Mucosa of descending colon (tissue), 3 donors: ENCODE measurements around the gene NAT14. TPM values are rescaled to one million over a fixed set of nuclear protein-coding genes. Genes with fewer than 3 reads are reported as not detected.

Source experiments
- ATAC-seq: fragments of 200-7000 bp; cut with Tn5 transposase; one replicate; pipeline ENCODE4 v1.9.1; 2020; ENCODE audit warnings: mild to moderate bottlenecking, moderate library complexity
- DNase-seq, 3 donors: peaks; one replicate each; pipeline ENCODE4 v3.0.0-alpha.2; 2020
- H3K36me3 ChIP-seq: fragments of 200-600 bp; one replicate; pipeline ENCODE4 v1.8.0; 2021; ENCODE audit warnings: low read depth, mild to moderate bottlenecking
- H3K4me1 ChIP-seq: fragments of 200-600 bp; one replicate; pipeline ENCODE4 v1.8.0; 2021; ENCODE audit warnings: low read depth, mild to moderate bottlenecking
- H3K4me3 ChIP-seq: fragments of 200-600 bp; one replicate; pipeline ENCODE4 v1.8.0; 2021; ENCODE audit warnings: mild to moderate bottlenecking
- H3K9me3 ChIP-seq: fragments of 200-600 bp; one replicate; pipeline ENCODE4 v1.8.0; 2021; ENCODE audit warnings: mild to moderate bottlenecking
- CTCF ChIP-seq: fragments of 200-600 bp; IDR thresholded peaks from one replicate; pipeline ENCODE4 v1.8.0; 2022; ENCODE audit warnings: antibody characterized with exemption, mild to moderate bottlenecking
- intact Hi-C, 2 donors: fragments of 100-400 bp; cut with DNase I in 1 of 2; cut with micrococcal nuclease in 1 of 2; formaldehyde crosslinking; loops; one replicate each; pipeline versions ENCODE4 v1.11.0 to v1.11.1; 2022; cut with DNase I, micrococcal nuclease
- total RNA-seq, 3 donors: library from RNA; stranded (reverse); fragmentation: NEBNext Ultra II Directional in 2 of 3; extraction: Animal tissue kit (Norgen Biotek cat#: 25700) in 2 of 3; gene quantifications; one replicate each; pipeline versions ENCODE4 v1.2.1 to v1.2.4, GENCODE V29; 2021 to 2023
- donor health status: DM: no; HTN: no; CAD: no; lungs with moderate emphysema.
- donor health status: DM: no; HTN: no; CAD: no.
- donor health status: DM: no; HTN: yes; CAD: no.

NAT14 gene
- total RNA-seq, 3 donors from 2014 or later: 3.9 to 21.7 (median 5.5) TPM

GRCh38 chr19:55471266-55471665 is 13.7 kb upstream of the NAT14 start:
- intact Hi-C loops: no loop called here
- peaks cover 11% of the 10 kb centered on the region for H3K4me1 ChIP-seq
- no peak for TF ChIP-seq CTCF
- DNase-seq (no peak), ATAC-seq (no peak)
- no peaks in the 10 kb centered on the region for H3K36me3 ChIP-seq
- H3K9me3 ChIP-seq: no peaks in the 10 kb centered on the region
- H3K4me3 ChIP-seq: no peak overlapping the region

- DNase-seq: no peak
- peak; percentile 10 for ATAC-seq
Observed at GRCh38 chr19:55472463-55472862, 12.5 kb upstream of the NAT14 start.

DNA sequence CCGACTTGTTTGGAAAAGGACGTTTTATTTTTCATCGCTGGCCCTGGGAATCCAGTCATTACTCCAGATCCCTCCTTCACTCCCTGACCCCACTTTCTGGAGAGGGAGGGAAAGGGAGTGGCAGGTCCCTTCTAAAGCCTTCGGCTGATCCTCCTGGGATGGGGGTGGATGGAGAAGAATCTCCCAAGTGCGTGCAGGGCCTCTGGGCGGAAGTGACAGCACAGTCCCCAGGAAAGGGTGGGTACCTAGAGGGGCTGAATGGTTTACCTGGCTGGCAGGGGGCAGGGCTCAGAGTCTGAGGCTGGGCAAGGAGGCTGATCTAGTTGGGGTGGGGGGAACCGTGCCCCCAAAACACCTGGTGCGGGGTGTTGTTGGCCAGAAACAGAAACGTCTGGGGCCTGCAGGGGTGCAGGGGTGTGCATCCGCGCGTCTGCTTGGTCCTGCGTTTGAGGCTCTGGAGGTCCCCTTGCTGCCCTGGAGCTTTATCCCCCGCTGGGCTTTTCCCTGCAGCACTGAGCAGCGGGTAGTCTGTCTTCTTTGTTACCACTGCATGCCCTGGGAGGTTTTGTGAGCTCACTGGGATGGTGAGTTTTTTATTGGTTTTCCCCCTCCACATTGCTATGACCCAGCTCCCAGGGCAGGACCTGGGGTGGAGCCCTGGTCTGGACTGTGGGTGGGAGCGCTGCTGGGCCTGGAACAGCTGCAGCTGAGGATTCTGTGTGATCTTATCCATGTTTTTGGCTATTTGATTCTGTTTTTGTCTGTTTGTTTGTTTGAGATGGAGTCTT is 11.6 kb upstream of the NAT14 start:
- ATAC-seq: no peak
- intact Hi-C loops: no loop called here

More at GRCh38 chr19:55472463-55472862, 12.5 kb upstream of the NAT14 start:
- Histone ChIP-seq H3K4me3 (no peak overlapping the region), H3K9me3 (no peaks in the 10 kb centered on the region), H3K4me1 (peaks cover 12% of the 10 kb centered on the region), H3K36me3 (no peaks in the 10 kb centered on the region)
- intact Hi-C loops: no loop called here
- no peak for TF ChIP-seq CTCF

DNA sequence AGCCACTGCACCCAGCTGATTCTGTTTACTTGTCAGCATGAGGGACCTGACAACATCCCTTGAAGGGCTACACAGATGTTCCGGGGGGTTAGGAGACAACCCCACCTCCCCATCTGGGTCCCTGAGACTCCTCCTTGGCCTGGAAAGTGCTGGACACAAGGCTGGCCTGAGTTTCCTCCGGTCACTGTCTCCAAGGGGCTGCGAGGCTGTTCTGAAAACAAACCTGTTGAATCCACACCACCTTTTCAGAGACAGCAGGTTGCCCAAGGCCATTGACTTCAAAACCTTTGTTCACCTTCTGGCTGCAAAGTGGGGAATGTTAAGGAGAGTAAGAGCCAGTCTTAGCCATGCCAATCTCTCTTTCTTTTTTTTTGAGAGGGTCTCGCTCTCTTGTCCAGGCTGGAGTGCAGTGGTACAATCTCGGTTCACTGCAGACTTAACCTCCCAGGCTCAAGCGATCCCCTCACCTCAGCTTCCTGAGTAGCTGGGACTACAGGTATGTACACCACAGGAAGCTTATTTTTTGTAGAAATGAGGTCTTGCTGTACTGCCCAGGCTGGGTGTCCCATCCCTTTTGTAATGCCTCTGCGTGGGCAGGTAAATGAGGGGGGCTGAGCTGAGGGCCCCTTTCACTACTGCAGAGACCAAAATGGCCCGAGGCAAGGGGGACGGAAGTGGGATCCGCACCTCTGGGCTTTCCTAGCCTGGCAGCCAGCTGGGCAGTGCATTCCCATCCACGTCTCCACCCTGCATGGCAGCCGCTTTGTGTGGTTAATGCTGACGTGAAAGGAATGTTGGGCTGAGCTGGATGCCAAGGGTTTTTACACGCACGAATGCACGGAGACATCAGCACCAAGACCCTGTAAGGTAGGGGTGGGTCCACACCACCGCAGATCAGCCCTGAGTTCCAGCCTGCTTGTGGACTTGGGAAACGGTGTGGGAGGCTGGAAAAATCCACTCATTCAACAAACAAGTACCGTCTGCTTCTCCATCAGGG is 10.4 kb upstream of the NAT14 start:
- Histone ChIP-seq H3K4me1 (peaks cover 12% of the 10 kb centered on the region), H3K9me3 (no peaks in the 10 kb centered on the region), H3K4me3 (no peak overlapping the region), H3K36me3 (no peaks in the 10 kb centered on the region)
- intact Hi-C loops: no loop called here
- peak in 2 of 3 donors; percentile 23 to 58 for DNase-seq
- ATAC-seq: no peak
- no peak for TF ChIP-seq CTCF

More for the DNA sequence above, 11.6 kb upstream of the NAT14 start:
- H3K4me3 ChIP-seq: no peak overlapping the region
- peaks cover 12% of the 10 kb centered on the region for H3K4me1 ChIP-seq
- no peak for DNase-seq
- no peaks in the 10 kb centered on the region for H3K36me3 ChIP-seq
- no peak for TF ChIP-seq CTCF
- no peaks in the 10 kb centered on the region for H3K9me3 ChIP-seq

DNA sequence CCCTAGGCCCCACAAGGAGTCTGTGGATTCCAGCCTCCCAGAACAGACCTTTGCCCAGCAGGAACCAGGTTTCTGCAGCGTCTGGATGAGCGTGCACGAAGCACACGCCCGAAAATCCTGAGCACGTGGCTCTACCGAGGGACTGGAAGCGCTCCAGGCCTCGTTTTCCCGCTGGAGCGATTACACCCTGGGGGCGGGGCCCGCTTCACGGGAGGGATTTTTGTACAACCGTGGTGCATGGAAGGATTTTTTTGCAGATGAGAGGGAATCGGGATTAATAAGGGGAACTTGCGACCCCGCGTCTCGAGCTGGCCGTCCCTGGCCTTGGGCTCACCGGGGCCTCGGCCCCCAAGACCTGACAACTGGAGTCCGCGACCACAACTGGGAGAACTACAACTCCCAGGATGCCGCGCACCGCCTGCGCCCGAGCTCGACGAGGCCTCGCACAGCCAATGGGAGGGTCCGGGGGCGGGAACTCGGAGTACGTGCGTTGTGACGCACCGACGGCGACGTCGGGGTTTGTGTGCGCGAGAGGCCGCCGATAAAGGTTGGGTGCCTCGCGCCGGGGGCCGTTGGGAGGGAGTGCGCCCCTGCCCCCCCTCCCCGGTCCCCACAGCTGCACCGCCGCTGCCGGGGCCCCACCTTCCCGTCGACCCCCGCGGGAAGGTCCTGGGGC is 8.8 kb upstream of the NAT14 start, which contains the start of gene ZNF628:
TSS of gene ZNF628 (plus strand) at position 518 of the 676 bp plus-strand sequence. CDS start 3,294 bp downstream, outside the sequence.
- intact Hi-C loops: no loop called here
- Histone ChIP-seq H3K9me3 (no peaks in the 10 kb centered on the region), H3K36me3 (no peaks in the 10 kb centered on the region), H3K4me3 (peak within 1 kb of the TSS; percentile 50), H3K4me1 (peaks cover 12% of the 10 kb centered on the region)
- DNase-seq (peak; percentile 99 to 100 (median 99)), ATAC-seq (peak; percentile 97)
- no peak for TF ChIP-seq CTCF
